ENCODE results near the gene ADPRM. TPM values are rescaled to one million over a fixed set of nuclear protein-coding genes. Genes with fewer than 3 reads are reported as not detected.

The ADPRM gene
- total and polyA plus RNA-seq, 2 experiments from 2014 or later = 6.8 to 8.8 TPM

- no peak for ATAC-seq
- Histone ChIP-seq H3K4me2 (no peak overlapping the region), H3K27ac (ENCODE audit: low read depth) (no peak overlapping the region), H2AFZ (no peak overlapping the region), H3K79me2 (replicated peaks; ENCODE audit: insufficient read depth) (no peaks in the 10 kb centered on the region), H4K20me1 (replicated peaks; ENCODE audit: insufficient read depth) (no peaks in the 10 kb centered on the region), H3K27me3 (ENCODE audit: insufficient read depth) (no peaks in the 10 kb centered on the region), H3K4me3 (no peak overlapping the region), H3F3A (replicated peaks; ENCODE audit: low read depth) (no peaks in the 10 kb centered on the region), H3K36me3 (ENCODE audit: insufficient read depth) (no peaks in the 10 kb centered on the region), H3K9me2 (ENCODE audit: insufficient read depth) (no peaks in the 10 kb centered on the region), H3K4me1 (ENCODE audit: insufficient read depth) (no peaks in the 10 kb centered on the region; the same call in 1 of the 2 replicates)
- Mint-ChIP-seq H3K27ac (no peak overlapping the region), H3K36me3 (ENCODE audit: low read depth) (no peaks in the 10 kb centered on the region; the same call in 2 of the 3 replicates), H3K4me1 (peaks cover 14% of the 10 kb centered on the region), H3K9me3 (no peaks in the 10 kb centered on the region), H3K4me3 (no peak overlapping the region), H3K27me3 (ENCODE audit: insufficient read depth, low read depth, poor library complexity) (peaks cover 9% of the 10 kb centered on the region)
- DNase-seq (ENCODE audit: low spot score) = no peak
- no peak for TF ChIP-seq ETS1 (IDR thresholded peaks at IDR 0.05)
- no peak for TF ChIP-seq CREB1 (CRISPR knock-in tag; IDR thresholded peaks at IDR 0.05; ENCODE audit: low read depth)
- no peak for TF ChIP-seq JUNB (IDR thresholded peaks at IDR 0.05; ENCODE audit: unreplicated experiment)
- no peak for TF ChIP-seq POLR2AphosphoS5 (IDR thresholded peaks at IDR 0.05; ENCODE audit: low read depth)
- no peak for TF ChIP-seq EZH2 (IDR thresholded peaks at IDR 0.05; ENCODE audit: low read depth, unreplicated experiment)
- TF ChIP-seq CTCF (conservative IDR thresholded peaks at IDR 0.05; ENCODE audit: low read depth in 2 of 2) = no peak
- no peak for TF ChIP-seq ZNF462 (CRISPR knock-in tag; IDR thresholded peaks at IDR 0.05)
- TF ChIP-seq NANOG (IDR thresholded peaks at IDR 0.05; ENCODE audit: borderline replicate concordance) = no peak
- no peak for TF ChIP-seq STAT1 (IDR thresholded peaks at IDR 0.05; ENCODE audit: unreplicated experiment)
- TF ChIP-seq REST (IDR thresholded peaks at IDR 0.05; ENCODE audit: unreplicated experiment) = no peak
- TF ChIP-seq ZNF331 (CRISPR knock-in tag; IDR thresholded peaks at IDR 0.05; ENCODE audit: low read depth) = no peak
- TF ChIP-seq EZH2phosphoT487 (IDR thresholded peaks at IDR 0.05; ENCODE audit: unreplicated experiment) = no peak
- TF ChIP-seq ZNF114 (CRISPR knock-in tag; IDR thresholded peaks at IDR 0.05) = no peak
Observed at GRCh38 chr17:10742431-10742830, 45.0 kb downstream of the ADPRM start.
